GM18519 (cell line): ENCODE data around the gene NFKB2.

Experiments
- ATAC-seq: cut with Tn5 transposase; IDR thresholded peaks from one replicate; pipeline ENCODE4 v1.9.1; 2021; ENCODE audit warnings: mild to moderate bottlenecking, moderate library complexity; ENCODE audit not compliant: unreplicated experiment, low FRiP score

The NFKB2 gene

GRCh38 chr10:102395400-102396316 lies at the start of gene NFKB2:
Gene NFKB2 (plus strand): TSS chr10:102395705. CDS start chr10:102395960, 255 bp downstream.
- ATAC-seq, result no peak

GRCh38 chr10:102347236-102347828 lies 48.2 kb upstream of the NFKB2 start:
- ATAC-seq, result no peak

GRCh38 chr10:102352066-102352715 lies 43.3 kb upstream of the NFKB2 start:
- ATAC-seq, result no peak

- no peak for ATAC-seq
Observed at GRCh38 chr10:102354451-102354850, 41.1 kb upstream of the NFKB2 start.

GRCh38 chr10:102358712-102359382 lies 36.7 kb upstream of the NFKB2 start:
- no peak for ATAC-seq

- ATAC-seq, result no peak
Observed at GRCh38 chr10:102367441-102367840, 28.1 kb upstream of the NFKB2 start.

- no peak for ATAC-seq
Observed at GRCh38 chr10:102368077-102368476, 27.4 kb upstream of the NFKB2 start.

- ATAC-seq, result no peak
Observed at GRCh38 chr10:102371295-102371694, 24.2 kb upstream of the NFKB2 start.

GRCh38 chr10:102375250-102375649 lies 20.3 kb upstream of the NFKB2 start:
- no peak for ATAC-seq

GRCh38 chr10:102375867-102376266 lies 19.6 kb upstream of the NFKB2 start:
- ATAC-seq, result no peak

- no peak for ATAC-seq
Observed at GRCh38 chr10:102376901-102377300, 18.6 kb upstream of the NFKB2 start.

- no peak for ATAC-seq
Observed at GRCh38 chr10:102379383-102379782, 16.1 kb upstream of the NFKB2 start.

GRCh38 chr10:102381983-102382382 lies 13.5 kb upstream of the NFKB2 start:
- no peak for ATAC-seq

GRCh38 chr10:102382871-102383270 lies 12.6 kb upstream of the NFKB2 start:
- no peak for ATAC-seq

- ATAC-seq, result no peak
Observed at GRCh38 chr10:102384053-102384452, 11.5 kb upstream of the NFKB2 start.

GRCh38 chr10:102384606-102385429 lies 10.7 kb upstream of the NFKB2 start:
- ATAC-seq, result no peak

GRCh38 chr10:102389894-102390293 lies 5.6 kb upstream of the NFKB2 start:
- ATAC-seq, result no peak

- no peak for ATAC-seq
Observed at GRCh38 chr10:102392306-102392705, 3.2 kb upstream of the NFKB2 start.

- ATAC-seq, result no peak
Observed at GRCh38 chr10:102393411-102394078, 2.0 kb upstream of the NFKB2 start.
